Mammary epithelial cell (primary cell): ENCODE results near the gene MOB3B.

Source experiments
- EZH2 ChIP-seq: IDR thresholded peaks from 2 replicates; pipeline ENCODE4 v1.6.1; 2012; ENCODE audit warnings: low read length, inconsistent platforms, borderline replicate concordance
- TF ChIP-seq, protein P1 (sequence below), 2 donors: IDR thresholded peaks in 1 of 2; conservative IDR thresholded peaks in 1 of 2; 2 replicates each; pipeline ENCODE4 v1.5.1; 2011 to 2012; ENCODE audit warnings: inconsistent platforms in 2 of 2, low read length in 2 of 2, mild to moderate bottlenecking in 2 of 2, control low read depth in 1 of 2, low read depth in 1 of 2; ENCODE audit not compliant: insufficient read depth in 1 of 2; ENCODE audit errors: extremely low read depth in 1 of 2

- TF ChIP-seq, protein P1, sequence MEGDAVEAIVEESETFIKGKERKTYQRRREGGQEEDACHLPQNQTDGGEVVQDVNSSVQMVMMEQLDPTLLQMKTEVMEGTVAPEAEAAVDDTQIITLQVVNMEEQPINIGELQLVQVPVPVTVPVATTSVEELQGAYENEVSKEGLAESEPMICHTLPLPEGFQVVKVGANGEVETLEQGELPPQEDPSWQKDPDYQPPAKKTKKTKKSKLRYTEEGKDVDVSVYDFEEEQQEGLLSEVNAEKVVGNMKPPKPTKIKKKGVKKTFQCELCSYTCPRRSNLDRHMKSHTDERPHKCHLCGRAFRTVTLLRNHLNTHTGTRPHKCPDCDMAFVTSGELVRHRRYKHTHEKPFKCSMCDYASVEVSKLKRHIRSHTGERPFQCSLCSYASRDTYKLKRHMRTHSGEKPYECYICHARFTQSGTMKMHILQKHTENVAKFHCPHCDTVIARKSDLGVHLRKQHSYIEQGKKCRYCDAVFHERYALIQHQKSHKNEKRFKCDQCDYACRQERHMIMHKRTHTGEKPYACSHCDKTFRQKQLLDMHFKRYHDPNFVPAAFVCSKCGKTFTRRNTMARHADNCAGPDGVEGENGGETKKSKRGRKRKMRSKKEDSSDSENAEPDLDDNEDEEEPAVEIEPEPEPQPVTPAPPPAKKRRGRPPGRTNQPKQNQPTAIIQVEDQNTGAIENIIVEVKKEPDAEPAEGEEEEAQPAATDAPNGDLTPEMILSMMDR (conservative IDR thresholded peaks at IDR 0.05 in 1 of 2, IDR thresholded peaks at IDR 0.05 in 1 of 2; ENCODE audit: extremely low read depth in 1 of 2, insufficient read depth in 1 of 2, low read depth in 1 of 2, low read length in 2 of 2): no peak
- TF ChIP-seq EZH2: no peak
Observed at GRCh38 chr9:27485158-27485557, 44.5 kb downstream of the MOB3B start.
